Neural progenitor cell (in vitro differentiated cells): Measurements from ENCODE around the gene ISM2. TPM values are rescaled to one million over a fixed set of nuclear protein-coding genes. Genes with fewer than 3 reads are reported as not detected.

Experiments
- DNase-seq: peaks from one replicate; pipeline ENCODE4 v3.0.0-alpha.2; 2016; ENCODE audit warnings: low spot score
- H2AFZ ChIP-seq: fragments of 200-600 bp; sonication (generic); replicated peaks from 2 replicates; pipeline ENCODE4 v1.6.1; 2016; ENCODE audit warnings: antibody characterized with exemption
- H3F3A ChIP-seq: fragments of 200-600 bp; sonication (generic); 2 replicates; pipeline ENCODE4 v1.6.1; 2016; ENCODE audit warnings: antibody characterized with exemption, low read depth
- H3K27ac ChIP-seq: fragments of 200-600 bp; sonication (generic); 2 replicates; pipeline ENCODE4 v1.5.1; 2016; ENCODE audit warnings: mild to moderate bottlenecking
- H3K27me3 ChIP-seq: fragments of 200-600 bp; sonication (generic); 2 replicates; pipeline ENCODE4 v1.6.1; 2016; ENCODE audit warnings: mild to moderate bottlenecking, moderate library complexity
- H3K36me3 ChIP-seq: fragments of 200-600 bp; sonication (generic); 2 replicates; pipeline ENCODE4 v1.5.1; 2016
- H3K4me1 ChIP-seq: fragments of 200-600 bp; sonication (generic); 2 replicates; pipeline ENCODE4 v1.6.1; 2016; ENCODE audit warnings: mixed run types
- H3K4me2 ChIP-seq: fragments of 200-600 bp; sonication (generic); 2 replicates; pipeline ENCODE4 v1.6.1; 2016
- H3K4me3 ChIP-seq: fragments of 200-600 bp; sonication (generic); 2 replicates; pipeline ENCODE4 v1.5.1; 2016
- H3K79me2 ChIP-seq: fragments of 200-600 bp; sonication (generic); 2 replicates; pipeline ENCODE4 v1.6.1; 2016; ENCODE audit warnings: low read depth
- H3K9ac ChIP-seq: fragments of 200-600 bp; sonication (generic); 2 replicates; pipeline ENCODE4 v1.6.1; 2016
- H3K9me3 ChIP-seq: fragments of 200-600 bp; sonication (generic); 2 replicates; pipeline ENCODE4 v1.5.1; 2016; ENCODE audit warnings: low read depth
- H4K20me1 ChIP-seq: fragments of 200-600 bp; sonication (generic); 2 replicates; pipeline ENCODE4 v1.6.1; 2016; ENCODE audit warnings: low read depth
- H3K27ac Mint-ChIP-seq: 3 replicates; pipeline ENCODE4 v1.8.0; 2021; ENCODE audit warnings: mixed read lengths
- H3K27me3 Mint-ChIP-seq: 2 replicates; pipeline ENCODE4 v1.8.0; 2022; ENCODE audit warnings: low read depth, mild to moderate bottlenecking, inconsistent platforms, moderate library complexity, mixed read lengths; ENCODE audit not compliant: insufficient read depth
- H3K36me3 Mint-ChIP-seq: 3 replicates; pipeline ENCODE4 v1.8.0; 2021; ENCODE audit warnings: mixed read lengths
- H3K4me1 Mint-ChIP-seq: 3 replicates; pipeline ENCODE4 v1.8.0; 2021; ENCODE audit warnings: mixed read lengths
- H3K4me3 Mint-ChIP-seq: 3 replicates; pipeline ENCODE4 v1.8.0; 2021; ENCODE audit warnings: mild to moderate bottlenecking, moderate library complexity, mixed read lengths
- H3K9me3 Mint-ChIP-seq: 3 replicates; pipeline ENCODE4 v1.8.0; 2020; ENCODE audit warnings: mixed read lengths
- CTCF ChIP-seq: fragments of 200-600 bp; sonication (generic); IDR thresholded peaks from 2 replicates; pipeline ENCODE4 v1.5.1; 2017; ENCODE audit warnings: antibody characterized with exemption, mild to moderate bottlenecking
- EZH2 ChIP-seq: fragments of 200-600 bp; sonication (generic); IDR thresholded peaks from 2 replicates; pipeline ENCODE4 v1.6.1; 2017; ENCODE audit warnings: antibody characterized with exemption, mild to moderate bottlenecking, moderate library complexity
- EZH2phosphoT487 ChIP-seq: fragments of 200-600 bp; sonication (generic); IDR thresholded peaks from 2 replicates; pipeline ENCODE4 v1.6.1; 2017; ENCODE audit warnings: antibody characterized with exemption
- total RNA-seq: library from RNA; depleted of rRNA; stranded (reverse); fragments of >200 nt; gene quantifications from 2 replicates; pipeline ENCODE4 v1.2.3, GENCODE V29; 2015; ENCODE audit warnings: low replicate concordance

Gene ISM2
- total RNA-seq, 1 donor from 2014 or later = 0.07 TPM

- peak; percentile 85 for DNase-seq
- H3K27ac ChIP-seq = no peak overlapping the region
- peaks cover 7% of the 10 kb centered on the region for H3K36me3 ChIP-seq
Observed at GRCh38 chr14:77459072-77459723, 39.4 kb downstream of the ISM2 start.

GRCh38 chr14:77458249-77458950 is 40.2 kb downstream of the ISM2 start:
- H2AFZ ChIP-seq = peak overlapping the region; percentile 100
- H3K4me2 ChIP-seq = peak overlapping the region; percentile 89
- no peak overlapping the region for H3K27ac Mint-ChIP-seq
- peaks cover 26% of the 10 kb centered on the region for H3K4me1 Mint-ChIP-seq
- H3K27me3 ChIP-seq = no peaks in the 10 kb centered on the region
- peaks cover 9% of the 10 kb centered on the region for H3K4me1 ChIP-seq
- H3K36me3 Mint-ChIP-seq = peaks cover 24% of the 10 kb centered on the region
- H3K9ac ChIP-seq = peak overlapping the region; percentile 90
- H3K4me3 Mint-ChIP-seq = peak overlapping the region; percentile 100
- TF ChIP-seq EZH2phosphoT487 = no peak
- TF ChIP-seq EZH2 = no peak
- no peak for TF ChIP-seq CTCF
- peaks cover 59% of the 10 kb centered on the region for H3K79me2 ChIP-seq
- H3K4me3 ChIP-seq = peak overlapping the region; percentile 83
- H3F3A ChIP-seq = peaks cover 16% of the 10 kb centered on the region
- H3K9me3 ChIP-seq = no peaks in the 10 kb centered on the region
- peak; percentile 68 for DNase-seq
- peaks cover 7% of the 10 kb centered on the region for H3K36me3 ChIP-seq
- no peaks in the 10 kb centered on the region for H3K9me3 Mint-ChIP-seq
- H3K27ac ChIP-seq = peak overlapping the region; percentile 83
- peaks cover 3% of the 10 kb centered on the region for H3K27me3 Mint-ChIP-seq
- H4K20me1 ChIP-seq = peaks cover 21% of the 10 kb centered on the region

More at GRCh38 chr14:77459072-77459723, 39.4 kb downstream of the ISM2 start:
- Histone ChIP-seq H4K20me1 (peaks cover 21% of the 10 kb centered on the region), H3K79me2 (peaks cover 59% of the 10 kb centered on the region), H3K9me3 (no peaks in the 10 kb centered on the region), H3F3A (peaks cover 16% of the 10 kb centered on the region), H3K27me3 (no peaks in the 10 kb centered on the region), H3K4me3 (peak overlapping the region; percentile 83), H3K4me2 (peak overlapping the region; percentile 89), H3K9ac (peak overlapping the region; percentile 90), H3K4me1 (peaks cover 9% of the 10 kb centered on the region), H2AFZ (no peak overlapping the region)
- H3K27me3 Mint-ChIP-seq = peaks cover 3% of the 10 kb centered on the region
- H3K4me3 Mint-ChIP-seq = peak overlapping the region; percentile 100
- H3K9me3 Mint-ChIP-seq = no peaks in the 10 kb centered on the region
- H3K36me3 Mint-ChIP-seq = peaks cover 29% of the 10 kb centered on the region
- H3K27ac Mint-ChIP-seq = no peak overlapping the region
- TF ChIP-seq CTCF (peak; percentile 85), EZH2 (no peak), EZH2phosphoT487 (no peak)
- peaks cover 26% of the 10 kb centered on the region for H3K4me1 Mint-ChIP-seq

- peaks cover 3% of the 10 kb centered on the region for H3K27me3 Mint-ChIP-seq
- Histone ChIP-seq H3K4me1 (peaks cover 9% of the 10 kb centered on the region), H3K9me3 (no peaks in the 10 kb centered on the region), H3F3A (peaks cover 16% of the 10 kb centered on the region), H3K36me3 (peaks cover 7% of the 10 kb centered on the region), H3K4me3 (peak within 1 kb of the TSS; percentile 83), H3K4me2 (peak within 1 kb of the TSS; percentile 89), H3K27ac (peak within 1 kb of the TSS; percentile 83), H3K27me3 (no peaks in the 10 kb centered on the region), H2AFZ (peak within 1 kb of the TSS; percentile 100), H3K79me2 (peaks cover 59% of the 10 kb centered on the region), H4K20me1 (peaks cover 21% of the 10 kb centered on the region), H3K9ac (peak within 1 kb of the TSS; percentile 90)
- peak within 1 kb of the TSS; percentile 100 for H3K27ac Mint-ChIP-seq
- H3K4me3 Mint-ChIP-seq = peak within 1 kb of the TSS; percentile 100
- DNase-seq = peak; percentile 99
- H3K36me3 Mint-ChIP-seq = peaks cover 28% of the 10 kb centered on the region
- H3K4me1 Mint-ChIP-seq = peaks cover 26% of the 10 kb centered on the region
- TF ChIP-seq EZH2 (no peak), EZH2phosphoT487 (no peak), CTCF (no peak)
- H3K9me3 Mint-ChIP-seq = no peaks in the 10 kb centered on the region
Observed at GRCh38 chr14:77457522-77458248, 40.9 kb downstream of the ISM2 start, which contains the start of the genes AHSA1 and VIPAS39. TSS of gene AHSA1 (plus strand) at chr14:77458093. CDS start at chr14:77458190, 97 bp downstream. TSS of gene VIPAS39 (minus strand) at chr14:77457601. CDS start at chr14:77454102, 3,499 bp downstream.
